Measurements from ENCODE around the gene CDC42. TPM values are rescaled to one million over a fixed set of nuclear protein-coding genes. Genes with fewer than 3 reads are reported as not detected.
A peak's percentile ranks its signal among the peaks of the same experiment; 100 is the strongest.

CDC42 gene
- total RNA-seq, 1 donor from 2014 or later, result 366 TPM

GRCh38 chr1:22115286-22115685 is 62.8 kb downstream of the CDC42 start:
- Mint-ChIP-seq H3K27me3 (ENCODE audit: low read depth, unreplicated experiment) (no peaks in the 10 kb centered on the region), H3K9me3 (ENCODE audit: unreplicated experiment) (no peaks in the 10 kb centered on the region), H3K4me1 (ENCODE audit: low read depth, unreplicated experiment) (peaks cover 64% of the 10 kb centered on the region), H3K27ac (ENCODE audit: unreplicated experiment) (peak overlapping the region; percentile 59), H3K4me3 (ENCODE audit: unreplicated experiment) (peak overlapping the region; percentile 42), H3K36me3 (ENCODE audit: low read depth, unreplicated experiment) (peaks cover 14% of the 10 kb centered on the region)
- Histone ChIP-seq H3K4me3 (ENCODE audit: insufficient read depth, low read depth, low read length) (no peak overlapping the region), H3K4me1 (ENCODE audit: insufficient read depth, low read length) (peaks cover 33% of the 10 kb centered on the region), H2AFZ (ENCODE audit: low read depth, low read length) (no peak overlapping the region), H3K36me3 (ENCODE audit: insufficient read depth, low read length) (peaks cover 2% of the 10 kb centered on the region), H3K27me3 (ENCODE audit: insufficient read depth, low read length) (no peaks in the 10 kb centered on the region), H4K20me1 (ENCODE audit: insufficient read depth, low read length) (peaks cover 98% of the 10 kb centered on the region), H3K27ac (ENCODE audit: low read depth, low read length) (no peak overlapping the region), H3K9ac (ENCODE audit: low read length) (peak overlapping the region; percentile 42), H3K4me2 (ENCODE audit: low read length) (peak overlapping the region; percentile 70), H3K9me3 (ENCODE audit: insufficient read depth, low read depth, low read length) (no peaks in the 10 kb centered on the region), H3K79me2 (ENCODE audit: insufficient read depth, low read length) (peaks cover 58% of the 10 kb centered on the region)
- TF ChIP-seq CTCF (IDR thresholded peaks at IDR 0.05; ENCODE audit: insufficient read depth, low read depth, low read length) (no peak), EZH2 (IDR thresholded peaks at IDR 0.05; ENCODE audit: insufficient read depth, low read length) (no peak)
- DNase-seq (ENCODE audit: low read depth) (no peak), FAIRE-seq (no peak)

DNA sequence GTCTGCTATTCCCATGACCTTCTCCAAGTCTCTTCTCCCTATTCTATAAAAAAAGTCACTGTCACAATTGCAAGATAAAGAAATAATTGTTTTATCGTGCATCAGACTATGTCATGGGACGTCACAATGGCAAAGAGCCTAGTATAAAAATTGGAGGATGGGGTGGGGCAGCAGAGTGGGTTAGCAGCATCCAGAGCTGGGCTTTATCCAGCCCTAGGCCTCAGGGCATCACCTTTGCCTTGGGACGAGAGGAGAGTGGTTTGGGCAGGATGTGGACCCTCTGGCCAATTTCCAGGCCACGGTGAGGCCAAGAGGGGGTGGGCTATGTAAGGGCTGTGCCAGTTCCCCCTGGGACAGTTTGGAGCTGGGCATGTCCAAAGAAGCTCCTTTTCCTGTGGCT is 64.7 kb downstream of the CDC42 start:
- Histone ChIP-seq H4K20me1 (ENCODE audit: insufficient read depth, low read length) (peaks cover 100% of the 10 kb centered on the region), H3K9ac (ENCODE audit: low read length) (no peak overlapping the region), H3K27me3 (ENCODE audit: insufficient read depth, low read length) (no peaks in the 10 kb centered on the region), H2AFZ (ENCODE audit: low read depth, low read length) (no peak overlapping the region), H3K9me3 (ENCODE audit: insufficient read depth, low read depth, low read length) (no peaks in the 10 kb centered on the region), H3K4me2 (ENCODE audit: low read length) (no peak overlapping the region), H3K4me1 (ENCODE audit: insufficient read depth, low read length) (peaks cover 26% of the 10 kb centered on the region), H3K27ac (ENCODE audit: low read depth, low read length) (no peak overlapping the region), H3K4me3 (ENCODE audit: insufficient read depth, low read depth, low read length) (no peak overlapping the region), H3K36me3 (ENCODE audit: insufficient read depth, low read length) (peaks cover 2% of the 10 kb centered on the region), H3K79me2 (ENCODE audit: insufficient read depth, low read length) (peaks cover 48% of the 10 kb centered on the region)
- no peak for DNase-seq (ENCODE audit: low read depth)
- peaks cover 63% of the 10 kb centered on the region for H3K4me1 Mint-ChIP-seq (ENCODE audit: low read depth, unreplicated experiment)
- TF ChIP-seq CTCF (IDR thresholded peaks at IDR 0.05; ENCODE audit: insufficient read depth, low read depth, low read length) (no peak), EZH2 (IDR thresholded peaks at IDR 0.05; ENCODE audit: insufficient read depth, low read length) (no peak)
- no peaks in the 10 kb centered on the region for H3K27me3 Mint-ChIP-seq (ENCODE audit: low read depth, unreplicated experiment)
- no peaks in the 10 kb centered on the region for H3K9me3 Mint-ChIP-seq (ENCODE audit: unreplicated experiment)
- H3K36me3 Mint-ChIP-seq (ENCODE audit: low read depth, unreplicated experiment), result peaks cover 12% of the 10 kb centered on the region
- FAIRE-seq, result no peak
- no peak overlapping the region for H3K27ac Mint-ChIP-seq (ENCODE audit: unreplicated experiment)
- H3K4me3 Mint-ChIP-seq (ENCODE audit: unreplicated experiment), result no peak overlapping the region

GRCh38 chr1:22117851-22118250 is 65.3 kb downstream of the CDC42 start:
- Histone ChIP-seq H3K4me1 (ENCODE audit: insufficient read depth, low read length) (peaks cover 26% of the 10 kb centered on the region), H3K9ac (ENCODE audit: low read length) (no peak overlapping the region), H3K4me3 (ENCODE audit: insufficient read depth, low read depth, low read length) (no peak overlapping the region), H2AFZ (ENCODE audit: low read depth, low read length) (no peak overlapping the region), H3K27ac (ENCODE audit: low read depth, low read length) (no peak overlapping the region), H3K36me3 (ENCODE audit: insufficient read depth, low read length) (no peaks in the 10 kb centered on the region), H3K9me3 (ENCODE audit: insufficient read depth, low read depth, low read length) (no peaks in the 10 kb centered on the region), H3K4me2 (ENCODE audit: low read length) (no peak overlapping the region), H3K27me3 (ENCODE audit: insufficient read depth, low read length) (no peaks in the 10 kb centered on the region), H4K20me1 (ENCODE audit: insufficient read depth, low read length) (peaks cover 100% of the 10 kb centered on the region), H3K79me2 (ENCODE audit: insufficient read depth, low read length) (peaks cover 42% of the 10 kb centered on the region)
- TF ChIP-seq CTCF (IDR thresholded peaks at IDR 0.05; ENCODE audit: insufficient read depth, low read depth, low read length) (no peak), EZH2 (IDR thresholded peaks at IDR 0.05; ENCODE audit: insufficient read depth, low read length) (no peak)
- DNase-seq (ENCODE audit: low read depth) (peak; percentile 16), FAIRE-seq (no peak)
- H3K27me3 Mint-ChIP-seq (ENCODE audit: low read depth, unreplicated experiment), result no peaks in the 10 kb centered on the region
- no peak overlapping the region for H3K4me3 Mint-ChIP-seq (ENCODE audit: unreplicated experiment)
- H3K9me3 Mint-ChIP-seq (ENCODE audit: unreplicated experiment), result no peaks in the 10 kb centered on the region
- peaks cover 12% of the 10 kb centered on the region for H3K36me3 Mint-ChIP-seq (ENCODE audit: low read depth, unreplicated experiment)
- H3K27ac Mint-ChIP-seq (ENCODE audit: unreplicated experiment), result no peak overlapping the region
- peaks cover 63% of the 10 kb centered on the region for H3K4me1 Mint-ChIP-seq (ENCODE audit: low read depth, unreplicated experiment)

Data from astrocyte (in vitro differentiated cells and primary cell).